ENCODE measurements around the gene SLC37A1.

SLC37A1 gene

DNA sequence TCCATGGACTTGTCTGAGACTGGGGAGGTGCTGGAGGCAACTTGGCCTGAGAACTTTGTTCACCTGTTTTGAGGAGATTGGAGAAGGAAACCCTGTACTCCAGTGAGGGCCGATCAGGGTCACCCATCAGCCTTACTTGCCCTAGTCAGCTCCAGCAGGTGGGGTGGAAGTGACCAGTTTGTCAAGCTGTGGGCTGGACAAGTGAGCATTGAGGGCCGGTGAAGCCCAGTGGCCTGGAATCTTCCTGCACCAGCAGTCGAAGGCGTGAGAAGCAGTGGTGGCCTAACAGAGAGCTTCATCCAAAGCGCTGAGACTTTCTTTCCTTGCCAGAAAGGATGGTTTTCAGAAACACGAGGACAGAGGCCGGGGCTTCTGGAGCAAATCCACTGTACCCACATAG is 9.6 kb downstream of the SLC37A1 start:
- 81% methylated on average over 7 of the region's 7 CpGs for WGBS
- no peak overlapping the region for H2AK5ac ChIP-seq (ENCODE audit: low read length, severe bottlenecking)

GRCh38 chr21:42523941-42524340 is 10.3 kb downstream of the SLC37A1 start:
- Histone ChIP-seq H3K79me1 (replicated peaks; ENCODE audit: low read length, poor library complexity, severe bottlenecking) (peaks cover 36% of the 10 kb centered on the region), H2BK120ac (ENCODE audit: low read depth, low read length) (no peak overlapping the region), H4K91ac (ENCODE audit: low read length) (no peak overlapping the region), H2AFZ (ENCODE audit: low read depth, low read length) (no peak overlapping the region), H3K18ac (ENCODE audit: low read depth in 1 of 2, low read length in 2 of 2) (no peak overlapping the region), H4K8ac (ENCODE audit: low read length) (no peak overlapping the region), H3K4ac (ENCODE audit: low read depth in 1 of 2, low read length in 2 of 2) (no peak overlapping the region), H3K9ac (ENCODE audit: low read length) (peak overlapping the region; percentile 76), H3K23ac (ENCODE audit: low read length in 2 of 2) (no peak overlapping the region), H3K27ac (ENCODE audit: low read length, poor library complexity, severe bottlenecking) (no peak overlapping the region), H3K14ac (ENCODE audit: low read length in 2 of 2) (no peak overlapping the region), H3K27me3 (ENCODE audit: control insufficient read depth in 1 of 2, insufficient read depth in 1 of 2, low read length in 2 of 2) (peaks cover 0 to 5% of the 10 kb centered on the region in 2 experiments), H3K4me2 (ENCODE audit: low read length, poor library complexity, severe bottlenecking) (no peak overlapping the region), H2BK5ac (ENCODE audit: low read depth, low read length, poor library complexity, severe bottlenecking) (no peak overlapping the region), H2BK12ac (ENCODE audit: low read length in 2 of 2) (no peak overlapping the region), H3K36me3 (ENCODE audit: control insufficient read depth in 1 of 2, insufficient read depth in 2 of 2, low read depth in 1 of 2, low read length in 2 of 2) (peaks cover 5 to 47% of the 10 kb centered on the region in 2 experiments), H2BK15ac (ENCODE audit: low read depth, poor library complexity, severe bottlenecking) (no peak overlapping the region), H3K4me3 (ENCODE audit: insufficient read depth in 1 of 2, low read depth in 1 of 2, low read length in 2 of 2) (no peak overlapping the region), H3K4me1 (ENCODE audit: control insufficient read depth, insufficient read depth, low read depth, low read length) (peaks cover 20% of the 10 kb centered on the region), H2AK5ac (ENCODE audit: low read length, severe bottlenecking) (no peak overlapping the region), H3K9me3 (ENCODE audit: control insufficient read depth, low read length) (no peaks in the 10 kb centered on the region)
- WGBS, result 94% methylated on average over 9 of the region's 9 CpGs
- no peak for DNase-seq

More for the DNA sequence above, 9.6 kb downstream of the SLC37A1 start:
- no peak overlapping the region for H3K4me3 ChIP-seq (ENCODE audit: insufficient read depth in 1 of 2, low read depth in 1 of 2, low read length in 2 of 2)
- H2AFZ ChIP-seq (ENCODE audit: low read depth, low read length), result no peak overlapping the region
- no peak overlapping the region for H4K91ac ChIP-seq (ENCODE audit: low read length)
- H2BK15ac ChIP-seq (ENCODE audit: low read depth, poor library complexity, severe bottlenecking), result no peak overlapping the region
- H3K27me3 ChIP-seq (ENCODE audit: control insufficient read depth in 1 of 2, insufficient read depth in 1 of 2, low read length in 2 of 2), result peaks cover 0 to 5% of the 10 kb centered on the region in 2 experiments
- H2BK12ac ChIP-seq (ENCODE audit: low read length in 2 of 2), result no peak overlapping the region
- H2BK120ac ChIP-seq (ENCODE audit: low read depth, low read length), result no peak overlapping the region
- H4K8ac ChIP-seq (ENCODE audit: low read length), result no peak overlapping the region
- no peak overlapping the region for H2BK5ac ChIP-seq (ENCODE audit: low read depth, low read length, poor library complexity, severe bottlenecking)
- no peak overlapping the region for H3K4ac ChIP-seq (ENCODE audit: low read depth in 1 of 2, low read length in 2 of 2)
- DNase-seq, result no peak
- no peak overlapping the region for H3K23ac ChIP-seq (ENCODE audit: low read length in 2 of 2)
- no peak overlapping the region for H3K14ac ChIP-seq (ENCODE audit: low read length in 2 of 2)
- no peak overlapping the region for H3K27ac ChIP-seq (ENCODE audit: low read length, poor library complexity, severe bottlenecking)
- no peak overlapping the region for H3K9ac ChIP-seq (ENCODE audit: low read length)
- H3K18ac ChIP-seq (ENCODE audit: low read depth in 1 of 2, low read length in 2 of 2), result no peak overlapping the region
- H3K79me1 ChIP-seq (replicated peaks; ENCODE audit: low read length, poor library complexity, severe bottlenecking), result peaks cover 37% of the 10 kb centered on the region
- no peaks in the 10 kb centered on the region for H3K9me3 ChIP-seq (ENCODE audit: control insufficient read depth, low read length)
- peaks cover 5 to 45% of the 10 kb centered on the region in 2 experiments for H3K36me3 ChIP-seq (ENCODE audit: control insufficient read depth in 1 of 2, insufficient read depth in 2 of 2, low read depth in 1 of 2, low read length in 2 of 2)
- H3K4me1 ChIP-seq (ENCODE audit: control insufficient read depth, insufficient read depth, low read depth, low read length), result peaks cover 24% of the 10 kb centered on the region
- no peak overlapping the region for H3K4me2 ChIP-seq (ENCODE audit: low read length, poor library complexity, severe bottlenecking)

- H3K23ac ChIP-seq (ENCODE audit: low read length in 2 of 2), result no peak overlapping the region
- peaks cover 20% of the 10 kb centered on the region for H3K4me1 ChIP-seq (ENCODE audit: control insufficient read depth, insufficient read depth, low read depth, low read length)
- H4K8ac ChIP-seq (ENCODE audit: low read length), result peak overlapping the region; percentile 19
- H3K14ac ChIP-seq (ENCODE audit: low read length in 2 of 2), result no peak overlapping the region
- H2BK15ac ChIP-seq (ENCODE audit: low read depth, poor library complexity, severe bottlenecking), result no peak overlapping the region
- WGBS, result 42% methylated on average over 17 of the region's 17 CpGs
- peaks cover 31% of the 10 kb centered on the region for H3K79me1 ChIP-seq (replicated peaks; ENCODE audit: low read length, poor library complexity, severe bottlenecking)
- H3K4ac ChIP-seq (ENCODE audit: low read depth in 1 of 2, low read length in 2 of 2), result no peak overlapping the region
- H4K91ac ChIP-seq (ENCODE audit: low read length), result no peak overlapping the region
- H2BK120ac ChIP-seq (ENCODE audit: low read depth, low read length), result no peak overlapping the region
- no peak overlapping the region for H2BK5ac ChIP-seq (ENCODE audit: low read depth, low read length, poor library complexity, severe bottlenecking)
- H3K27ac ChIP-seq (ENCODE audit: low read length, poor library complexity, severe bottlenecking), result no peak overlapping the region
- H3K36me3 ChIP-seq (ENCODE audit: control insufficient read depth in 1 of 2, insufficient read depth in 2 of 2, low read depth in 1 of 2, low read length in 2 of 2), result peaks cover 4 to 42% of the 10 kb centered on the region in 2 experiments
- no peak overlapping the region for H2AK5ac ChIP-seq (ENCODE audit: low read length, severe bottlenecking)
- peak; percentile 94 for DNase-seq
- H3K9me3 ChIP-seq (ENCODE audit: control insufficient read depth, low read length), result no peaks in the 10 kb centered on the region
- peak overlapping the region; percentile 25 for H3K4me2 ChIP-seq (ENCODE audit: low read length, poor library complexity, severe bottlenecking)
- no peak overlapping the region for H3K18ac ChIP-seq (ENCODE audit: low read depth in 1 of 2, low read length in 2 of 2)
- peaks cover 0 to 2% of the 10 kb centered on the region in 2 experiments for H3K27me3 ChIP-seq (ENCODE audit: control insufficient read depth in 1 of 2, insufficient read depth in 1 of 2, low read length in 2 of 2)
- H3K9ac ChIP-seq (ENCODE audit: low read length), result peak overlapping the region; percentile 76
- no peak overlapping the region for H2AFZ ChIP-seq (ENCODE audit: low read depth, low read length)
- peak overlapping the region in 1 of 2 experiments; percentile 73 for H3K4me3 ChIP-seq (ENCODE audit: insufficient read depth in 1 of 2, low read depth in 1 of 2, low read length in 2 of 2)
- peak overlapping the region in 1 of 2 experiments; percentile 11 for H2BK12ac ChIP-seq (ENCODE audit: low read length in 2 of 2)
Measured at GRCh38 chr21:42524341-42525028, 10.8 kb downstream of the SLC37A1 start.

DNA sequence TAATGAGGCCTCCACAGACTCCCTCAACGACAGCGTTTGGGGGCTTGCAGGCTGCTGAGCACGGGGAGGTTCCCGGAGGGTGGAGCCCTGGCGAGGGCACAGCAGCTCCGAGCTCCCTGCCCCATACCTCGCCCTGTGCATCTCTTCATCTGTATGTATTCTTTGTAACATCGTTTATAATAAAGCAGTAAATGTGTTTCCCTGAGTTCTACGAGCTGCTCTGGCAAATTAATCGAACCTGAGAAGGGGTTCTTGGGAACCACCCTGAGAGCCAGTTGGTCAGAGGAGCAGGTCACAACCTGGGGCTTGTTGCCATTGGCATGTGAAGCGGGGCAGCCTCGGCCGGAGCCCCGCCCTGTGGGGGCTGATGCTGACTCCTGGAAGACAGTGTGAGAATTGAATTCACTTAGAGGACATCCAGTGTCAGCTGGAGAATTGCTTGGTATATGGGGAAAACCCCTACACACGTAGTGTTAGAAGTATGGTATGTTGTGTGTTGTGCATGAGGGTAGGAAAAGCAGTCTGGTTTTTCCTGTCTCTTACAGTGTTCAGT is 11.5 kb downstream of the SLC37A1 start:
- H4K91ac ChIP-seq (ENCODE audit: low read length), result no peak overlapping the region
- H2BK120ac ChIP-seq (ENCODE audit: low read depth, low read length), result no peak overlapping the region
- H3K4me2 ChIP-seq (ENCODE audit: low read length, poor library complexity, severe bottlenecking), result no peak overlapping the region
- peak; percentile 74 for DNase-seq
- peak overlapping the region; percentile 76 for H3K9ac ChIP-seq (ENCODE audit: low read length)
- no peak overlapping the region for H3K23ac ChIP-seq (ENCODE audit: low read length in 2 of 2)
- no peak overlapping the region for H2AFZ ChIP-seq (ENCODE audit: low read depth, low read length)
- H3K9me3 ChIP-seq (ENCODE audit: control insufficient read depth, low read length), result no peaks in the 10 kb centered on the region
- peaks cover 21% of the 10 kb centered on the region for H3K4me1 ChIP-seq (ENCODE audit: control insufficient read depth, insufficient read depth, low read depth, low read length)
- H3K18ac ChIP-seq (ENCODE audit: low read depth in 1 of 2, low read length in 2 of 2), result no peak overlapping the region
- WGBS, result 52% methylated on average over 12 of the region's 15 CpGs
- peak overlapping the region in 1 of 2 experiments; percentile 73 for H3K4me3 ChIP-seq (ENCODE audit: insufficient read depth in 1 of 2, low read depth in 1 of 2, low read length in 2 of 2)
- H4K8ac ChIP-seq (ENCODE audit: low read length), result peak overlapping the region; percentile 20
- H3K4ac ChIP-seq (ENCODE audit: low read depth in 1 of 2, low read length in 2 of 2), result no peak overlapping the region
- no peak overlapping the region for H2BK5ac ChIP-seq (ENCODE audit: low read depth, low read length, poor library complexity, severe bottlenecking)
- H3K36me3 ChIP-seq (ENCODE audit: control insufficient read depth in 1 of 2, insufficient read depth in 2 of 2, low read depth in 1 of 2, low read length in 2 of 2), result peaks cover 0 to 44% of the 10 kb centered on the region in 2 experiments
- peak overlapping the region; percentile 15 for H2BK15ac ChIP-seq (ENCODE audit: low read depth, poor library complexity, severe bottlenecking)
- H3K27ac ChIP-seq (ENCODE audit: low read length, poor library complexity, severe bottlenecking), result no peak overlapping the region
- no peak overlapping the region for H3K14ac ChIP-seq (ENCODE audit: low read length in 2 of 2)
- H2BK12ac ChIP-seq (ENCODE audit: low read length in 2 of 2), result peak overlapping the region in 1 of 2 experiments; percentile 43
- no peaks in the 10 kb centered on the region for H3K27me3 ChIP-seq (ENCODE audit: control insufficient read depth in 1 of 2, insufficient read depth in 1 of 2, low read length in 2 of 2)
- no peak overlapping the region for H2AK5ac ChIP-seq (ENCODE audit: low read length, severe bottlenecking)
- H3K79me1 ChIP-seq (replicated peaks; ENCODE audit: low read length, poor library complexity, severe bottlenecking), result peaks cover 31% of the 10 kb centered on the region
